ENCODE measurements around the gene FHAD1.

FHAD1 gene

GRCh38 chr1:15412843-15413242 is 165.8 kb downstream of the FHAD1 start:
- Histone ChIP-seq H2AFZ (ENCODE audit: low read length) (no peak overlapping the region), H3K4me1 (ENCODE audit: insufficient read depth, low read length, severe bottlenecking) (peaks cover 22% of the 10 kb centered on the region), H4K20me1 (ENCODE audit: insufficient read depth, low read length) (no peaks in the 10 kb centered on the region), H3K27ac (ENCODE audit: low read depth, low read length, poor library complexity, severe bottlenecking) (no peak overlapping the region), H3K9me2 (ENCODE audit: low read depth, low read length) (no peaks in the 10 kb centered on the region), H3K79me2 (ENCODE audit: insufficient read depth, low read length) (no peaks in the 10 kb centered on the region), H3K4me3 (ENCODE audit: low read depth, low read length, poor library complexity, severe bottlenecking) (no peak overlapping the region), H3K27me3 (ENCODE audit: insufficient read depth, low read length) (no peaks in the 10 kb centered on the region), H3F3A (ENCODE audit: insufficient read depth, low read length) (no peaks in the 10 kb centered on the region), H3K36me3 (ENCODE audit: insufficient read depth, low read length) (no peaks in the 10 kb centered on the region; the same call in 1 of the 2 replicates), H3K4me2 (ENCODE audit: low read length) (no peak overlapping the region), H3K9me3 (ENCODE audit: low read length) (no peaks in the 10 kb centered on the region), H3K9ac (ENCODE audit: low read length) (no peak overlapping the region)
- TF ChIP-seq CTCF (IDR thresholded peaks at IDR 0.05; ENCODE audit: low read length) (no peak), EZH2 (IDR thresholded peaks at IDR 0.05; ENCODE audit: borderline replicate concordance, low read length) (no peak)

GRCh38 chr1:15413563-15414444 is 166.8 kb downstream of the FHAD1 start:
- Histone ChIP-seq H2AFZ (ENCODE audit: low read length) (no peak overlapping the region), H3K79me2 (ENCODE audit: insufficient read depth, low read length) (no peaks in the 10 kb centered on the region), H3K9ac (ENCODE audit: low read length) (no peak overlapping the region), H4K20me1 (ENCODE audit: insufficient read depth, low read length) (no peaks in the 10 kb centered on the region), H3K36me3 (ENCODE audit: insufficient read depth, low read length) (no peaks in the 10 kb centered on the region; the same call in 1 of the 2 replicates), H3K4me1 (ENCODE audit: insufficient read depth, low read length, severe bottlenecking) (peaks cover 20% of the 10 kb centered on the region), H3K9me3 (ENCODE audit: low read length) (no peaks in the 10 kb centered on the region), H3K27me3 (ENCODE audit: insufficient read depth, low read length) (no peaks in the 10 kb centered on the region), H3K9me2 (ENCODE audit: low read depth, low read length) (no peaks in the 10 kb centered on the region), H3F3A (ENCODE audit: insufficient read depth, low read length) (no peaks in the 10 kb centered on the region), H3K27ac (ENCODE audit: low read depth, low read length, poor library complexity, severe bottlenecking) (no peak overlapping the region), H3K4me3 (ENCODE audit: low read depth, low read length, poor library complexity, severe bottlenecking) (no peak overlapping the region), H3K4me2 (ENCODE audit: low read length) (no peak overlapping the region)
- TF ChIP-seq CTCF (IDR thresholded peaks at IDR 0.05; ENCODE audit: low read length) (no peak), EZH2 (IDR thresholded peaks at IDR 0.05; ENCODE audit: borderline replicate concordance, low read length) (no peak)

GRCh38 chr1:15414445-15414983 is 167.5 kb downstream of the FHAD1 start:
- Histone ChIP-seq H3F3A (ENCODE audit: insufficient read depth, low read length) (no peaks in the 10 kb centered on the region), H3K27ac (ENCODE audit: low read depth, low read length, poor library complexity, severe bottlenecking) (no peak overlapping the region), H3K4me2 (ENCODE audit: low read length) (no peak overlapping the region), H3K79me2 (ENCODE audit: insufficient read depth, low read length) (no peaks in the 10 kb centered on the region), H3K4me3 (ENCODE audit: low read depth, low read length, poor library complexity, severe bottlenecking) (no peak overlapping the region), H2AFZ (ENCODE audit: low read length) (no peak overlapping the region), H3K9me3 (ENCODE audit: low read length) (no peaks in the 10 kb centered on the region), H3K27me3 (ENCODE audit: insufficient read depth, low read length) (no peaks in the 10 kb centered on the region), H3K36me3 (ENCODE audit: insufficient read depth, low read length) (no peaks in the 10 kb centered on the region; the same call in 1 of the 2 replicates), H3K9me2 (ENCODE audit: low read depth, low read length) (no peaks in the 10 kb centered on the region), H4K20me1 (ENCODE audit: insufficient read depth, low read length) (no peaks in the 10 kb centered on the region), H3K9ac (ENCODE audit: low read length) (no peak overlapping the region), H3K4me1 (ENCODE audit: insufficient read depth, low read length, severe bottlenecking) (peaks cover 15% of the 10 kb centered on the region)
- TF ChIP-seq EZH2 (IDR thresholded peaks at IDR 0.05; ENCODE audit: borderline replicate concordance, low read length) = no peak
- TF ChIP-seq CTCF (IDR thresholded peaks at IDR 0.05; ENCODE audit: low read length) = no peak

Data from OCI-LY1 (cell line).